ENCODE results near the gene TOGARAM1. TPM values are rescaled to one million over a fixed set of nuclear protein-coding genes. Genes with fewer than 3 reads are reported as not detected.
A peak's percentile ranks its signal among the peaks of the same experiment; 100 is the strongest.

TOGARAM1 gene
- total RNA-seq, 4 donors from 2014 or later, result 9.9 to 19.5 (median 16.8) TPM

DNA sequence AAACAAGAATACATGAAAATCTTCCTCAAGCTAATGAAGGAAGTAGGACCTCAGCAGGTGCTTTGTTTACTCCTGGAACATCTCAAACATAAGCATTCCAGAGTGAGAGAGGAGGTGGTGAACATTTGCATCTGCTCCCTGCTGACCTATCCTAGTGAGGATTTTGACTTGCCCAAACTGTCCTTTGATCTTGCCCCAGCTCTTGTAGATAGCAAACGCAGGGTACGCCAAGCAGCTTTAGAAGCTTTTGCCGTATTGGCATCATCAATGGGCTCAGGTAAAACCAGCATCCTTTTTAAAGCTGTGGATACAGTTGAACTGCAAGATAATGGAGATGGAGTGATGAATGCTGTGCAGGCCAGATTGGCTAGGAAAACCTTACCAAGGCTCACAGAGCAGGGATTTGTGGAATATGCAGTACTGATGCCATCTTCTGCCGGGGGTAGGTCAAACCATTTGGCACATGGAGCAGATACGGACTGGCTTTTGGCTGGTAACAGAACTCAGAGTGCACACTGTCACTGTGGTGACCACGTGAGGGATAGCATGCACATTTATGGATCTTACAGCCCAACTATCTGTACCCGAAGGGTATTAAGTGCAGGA is 1.9 kb downstream of the TOGARAM1 start:
- TF ChIP-seq POLR2A (IDR thresholded peaks at IDR 0.05) (no peak), CTCF (IDR thresholded peaks at IDR 0.05) (no peak)
- 14 to 31% methylated on average over 7 of the region's 7 CpGs for WGBS, 2 donors
- DNase-seq (ENCODE audit: low spot score in 2 of 2), result no peak
- intact Hi-C loops (cut with DNase I; ENCODE audit: low total_unique reads), result no loop called here
- peak overlapping the region; percentile 11 for H3K4me3 ChIP-seq (ENCODE audit: low read depth, poor library complexity, severe bottlenecking)

DNA sequence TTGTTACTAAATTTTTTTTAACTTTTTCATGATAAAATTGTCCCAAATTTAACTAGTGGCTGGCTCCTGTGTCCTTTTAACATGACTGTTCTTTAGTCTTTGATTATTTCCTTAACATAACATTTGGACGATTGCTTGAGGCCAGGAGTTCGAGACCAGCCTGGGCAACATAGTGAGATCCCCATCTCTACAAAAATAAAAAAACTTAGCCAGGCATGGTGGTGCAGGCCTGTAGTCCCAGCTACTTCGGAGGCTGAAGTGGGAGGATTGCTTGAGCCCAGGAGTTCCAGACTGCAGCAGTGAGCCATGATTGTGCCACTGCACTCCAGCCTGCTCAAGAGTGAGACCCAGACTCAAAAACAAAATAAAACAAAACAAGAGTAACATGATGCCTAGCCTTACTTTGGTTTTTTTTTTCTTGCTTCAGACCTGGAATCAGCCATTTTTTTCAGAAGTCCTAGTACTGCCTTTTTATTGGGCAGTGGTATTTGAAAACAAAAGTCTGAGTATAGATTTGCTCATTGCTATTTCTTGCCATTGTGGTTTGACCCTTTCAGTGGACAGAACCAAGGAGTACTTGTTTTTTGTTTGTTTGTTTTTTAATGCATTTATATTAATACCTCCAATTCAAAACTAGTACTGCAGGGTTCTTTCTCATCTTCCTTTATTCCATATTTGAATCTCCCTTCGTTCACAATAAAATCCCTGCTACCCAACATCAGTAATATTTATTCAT is 4.8 kb downstream of the TOGARAM1 start:
- DNase-seq (ENCODE audit: low spot score in 2 of 2), result no peak
- intact Hi-C loops (cut with DNase I; ENCODE audit: low total_unique reads), result no loop called here
- H3K4me3 ChIP-seq (ENCODE audit: low read depth, poor library complexity, severe bottlenecking), result no peak overlapping the region
- 78 to 81% methylated on average over 4 of the region's 4 CpGs for WGBS, 2 donors
- no peak for TF ChIP-seq CTCF (IDR thresholded peaks at IDR 0.05)
- TF ChIP-seq POLR2A (IDR thresholded peaks at IDR 0.05), result no peak

DNA sequence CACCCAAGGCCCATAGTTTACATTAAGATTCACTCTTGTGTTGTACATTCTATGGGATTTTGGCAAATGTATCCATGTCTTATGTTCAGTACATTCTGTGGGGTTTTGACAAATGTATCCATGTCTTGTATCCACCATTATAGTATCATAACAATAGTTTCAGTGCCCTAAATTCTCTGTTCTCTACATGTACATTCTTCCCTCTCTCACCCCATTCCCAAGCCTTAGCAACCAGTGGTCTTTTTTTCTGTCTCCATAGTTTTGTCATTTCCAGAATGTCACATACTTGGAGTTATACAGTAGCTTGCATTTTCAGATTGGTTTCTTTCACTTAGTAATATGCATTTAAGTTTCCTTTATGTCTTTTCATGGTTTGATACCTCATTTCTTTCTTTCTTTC is 6.7 kb downstream of the TOGARAM1 start:
- no peak for DNase-seq (ENCODE audit: low spot score in 2 of 2)
- no peak overlapping the region for H3K4me3 ChIP-seq (ENCODE audit: low read depth, poor library complexity, severe bottlenecking)
- intact Hi-C loops (cut with DNase I; ENCODE audit: low total_unique reads), result no loop called here
- TF ChIP-seq CTCF (IDR thresholded peaks at IDR 0.05) (no peak), POLR2A (IDR thresholded peaks at IDR 0.05) (no peak)

DNA sequence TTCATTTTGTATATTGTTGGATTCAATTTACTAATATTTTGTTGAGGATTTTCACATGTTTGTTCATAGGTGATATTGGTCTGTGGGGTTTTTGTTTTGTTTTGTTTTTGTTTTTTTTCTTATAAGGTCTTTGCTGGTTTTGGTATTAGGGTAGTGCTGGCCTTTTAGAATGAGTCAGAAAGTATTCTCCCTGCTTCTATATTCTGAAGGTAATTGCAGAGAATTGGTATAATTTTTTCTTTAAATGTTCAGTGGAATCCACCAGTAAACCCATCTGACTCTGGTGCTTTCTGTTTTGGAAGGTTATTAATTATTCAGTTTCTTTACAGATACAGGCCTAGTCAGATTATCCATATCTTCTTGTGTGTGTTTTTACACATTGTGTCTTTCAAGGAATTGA is 8.9 kb downstream of the TOGARAM1 start:
- no peak for DNase-seq (ENCODE audit: low spot score in 2 of 2)
- H3K4me3 ChIP-seq (ENCODE audit: low read depth, poor library complexity, severe bottlenecking), result no peak overlapping the region
- TF ChIP-seq CTCF (IDR thresholded peaks at IDR 0.05) (no peak), POLR2A (IDR thresholded peaks at IDR 0.05) (no peak)
- intact Hi-C loops (cut with DNase I; ENCODE audit: low total_unique reads), result no loop called here

DNA sequence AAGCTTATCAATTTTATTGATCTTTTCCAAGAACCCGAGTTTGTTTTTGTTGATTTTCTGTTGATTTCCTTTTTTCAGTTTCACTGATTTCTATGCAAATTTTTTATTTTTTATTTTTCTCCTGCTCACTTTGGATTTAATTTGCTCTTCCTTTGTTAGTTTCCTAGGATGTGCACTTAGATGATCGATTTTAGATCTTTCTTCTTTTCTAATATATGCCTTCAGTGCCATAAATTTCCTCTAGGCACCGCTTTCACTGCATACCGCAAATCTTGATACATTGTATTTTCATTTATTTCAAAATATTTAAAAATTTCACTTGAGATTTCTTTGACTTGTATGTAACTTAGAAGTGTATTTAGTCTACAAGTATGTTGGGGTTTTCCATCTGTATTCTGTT is 9.5 kb downstream of the TOGARAM1 start:
- DNase-seq (ENCODE audit: low spot score in 2 of 2), result no peak
- TF ChIP-seq CTCF (IDR thresholded peaks at IDR 0.05) (no peak), POLR2A (IDR thresholded peaks at IDR 0.05) (no peak)
- H3K4me3 ChIP-seq (ENCODE audit: low read depth, poor library complexity, severe bottlenecking), result no peak overlapping the region
- WGBS, 2 donors, result 96 to 98% methylated on average over 4 of the region's 4 CpGs
- intact Hi-C loops (cut with DNase I; ENCODE audit: low total_unique reads), result no loop called here

DNA sequence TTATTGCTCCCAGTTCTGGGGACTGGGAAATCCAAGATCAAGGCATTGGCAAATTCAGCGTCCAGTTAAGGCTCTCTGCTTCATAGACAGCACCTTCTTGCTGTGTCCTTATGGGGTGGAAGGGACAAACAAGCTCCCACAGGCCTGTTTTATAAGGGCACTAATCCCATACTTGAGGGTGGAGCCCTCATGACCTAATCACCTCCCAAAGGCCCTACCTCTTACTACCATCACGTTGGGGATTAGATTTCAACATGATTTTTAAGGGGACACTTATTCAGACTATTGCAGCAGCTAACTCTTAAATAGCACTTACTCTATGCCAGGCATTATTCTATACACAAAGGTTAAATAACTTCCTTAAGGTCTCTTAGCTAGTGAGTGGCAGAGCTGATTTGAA is 17.3 kb downstream of the TOGARAM1 start:
- intact Hi-C loops (cut with DNase I; ENCODE audit: low total_unique reads), result no loop called here
- TF ChIP-seq CTCF (IDR thresholded peaks at IDR 0.05), result no peak
- no peak for TF ChIP-seq POLR2A (IDR thresholded peaks at IDR 0.05)
- no peak for DNase-seq (ENCODE audit: low spot score in 2 of 2)
- no peak overlapping the region for H3K4me3 ChIP-seq (ENCODE audit: low read depth, poor library complexity, severe bottlenecking)
- WGBS, 2 donors, result 76 to 77% methylated on average over 2 of the region's 2 CpGs

Data from lower leg skin (tissue), 4 donors.